Neural cell (in vitro differentiated cells): ENCODE measurements around the gene SLK. TPM values are rescaled to one million over a fixed set of nuclear protein-coding genes. Genes with fewer than 3 reads are reported as not detected.

ENCODE experiments used
- H2AFZ ChIP-seq: fragments of 200-600, 300-800 bp; sonication (generic), shearing (Covaris generic); 2 replicates; pipeline ENCODE4 v1.6.0; 2014; ENCODE audit warnings: low read depth, mild to moderate bottlenecking, antibody characterized with exemption, low read length, moderate library complexity
- H3F3A ChIP-seq: fragments of 200-600 bp; shearing (Covaris generic); 2 replicates; pipeline ENCODE4 v1.6.1; 2016; ENCODE audit warnings: mild to moderate bottlenecking, moderate library complexity, mixed read lengths, antibody characterized with exemption, low read length; ENCODE audit not compliant: insufficient read depth, poor library complexity, severe bottlenecking
- H3K27ac ChIP-seq: fragments of 200-600, 300-800 bp; sonication (generic), shearing (Covaris generic); 2 replicates; pipeline ENCODE4 v1.5.1; 2014; ENCODE audit warnings: mild to moderate bottlenecking, low read length, moderate library complexity
- H3K27me3 ChIP-seq: fragments of 300-800, 200-600 bp; sonication (generic), shearing (Covaris generic); 2 replicates; pipeline ENCODE4 v1.6.0; 2014; ENCODE audit warnings: mild to moderate bottlenecking, low read depth, low read length, moderate library complexity; ENCODE audit not compliant: insufficient read depth
- H3K36me3 ChIP-seq: fragments of 300-800, 200-600 bp; sonication (generic), shearing (Covaris generic); 2 replicates; pipeline ENCODE4 v1.5.1; 2014; ENCODE audit warnings: mild to moderate bottlenecking, antibody characterized with exemption, low read length, moderate library complexity; ENCODE audit not compliant: insufficient read depth
- H3K4me2 ChIP-seq: fragments of 300-800, 200-600 bp; sonication (generic), shearing (Covaris generic); 2 replicates; pipeline ENCODE4 v1.6.0; 2014; ENCODE audit warnings: mild to moderate bottlenecking, low read length
- H3K4me3 ChIP-seq: fragments of 300-800, 200-600 bp; sonication (generic), shearing (Covaris generic); 2 replicates; pipeline ENCODE4 v1.5.1; 2014; ENCODE audit warnings: mild to moderate bottlenecking, low read length, moderate library complexity
- H3K79me2 ChIP-seq: fragments of 200-600 bp; shearing (Covaris generic); replicated peaks from 2 replicates; pipeline ENCODE4 v1.6.0; 2014; ENCODE audit warnings: mild to moderate bottlenecking, low read length, moderate library complexity; ENCODE audit not compliant: insufficient read depth
- H3K9ac ChIP-seq: fragments of 300-800, 200-600 bp; sonication (generic), shearing (Covaris generic); 2 replicates; pipeline ENCODE4 v1.6.1; 2016; ENCODE audit warnings: mild to moderate bottlenecking, low read length, mixed read lengths
- H3K9me2 ChIP-seq: fragments of 200-600 bp; shearing (Covaris generic); 2 replicates; pipeline ENCODE4 v1.6.1; 2016; ENCODE audit warnings: mild to moderate bottlenecking, low read length, mixed read lengths; ENCODE audit not compliant: insufficient read depth
- H3K9me3 ChIP-seq: fragments of 200-600, 300-800 bp; sonication (generic), shearing (Covaris generic); 2 replicates; pipeline ENCODE4 v1.6.1; 2016; ENCODE audit warnings: mild to moderate bottlenecking, mixed run types, low read length, moderate library complexity, mixed read lengths
- H4K20me1 ChIP-seq: fragments of 200-600 bp; shearing (Covaris generic); 2 replicates; pipeline ENCODE4 v1.6.1; 2016; ENCODE audit warnings: mild to moderate bottlenecking, mixed run types; ENCODE audit not compliant: insufficient read depth
- CTCF ChIP-seq: fragments of 450-650 bp; IDR thresholded peaks from 2 replicates; pipeline ENCODE4 v1.5.1; 2014; ENCODE audit warnings: antibody characterized with exemption, mild to moderate bottlenecking, moderate library complexity; ENCODE audit not compliant: poor library complexity, severe bottlenecking
- EP300 ChIP-seq: fragments of 450-650 bp; conservative IDR thresholded peaks from 2 replicates; pipeline ENCODE4 v1.6.1; 2014; ENCODE audit warnings: antibody characterized with exemption, mild to moderate bottlenecking, moderate library complexity; ENCODE audit not compliant: poor library complexity, severe bottlenecking
- EZH2 ChIP-seq: fragments of 200-600, 300-800 bp; shearing (Covaris generic), sonication (generic); IDR thresholded peaks from 2 replicates; pipeline ENCODE4 v1.6.1; 2014; ENCODE audit warnings: antibody characterized with exemption, low read length, borderline replicate concordance, mild to moderate bottlenecking; ENCODE audit not compliant: insufficient read depth, poor library complexity, severe bottlenecking
- MXI1 ChIP-seq: fragments of 450-650 bp; conservative IDR thresholded peaks from 2 replicates; pipeline ENCODE4 v1.6.1; 2014; ENCODE audit warnings: antibody characterized with exemption, mild to moderate bottlenecking; ENCODE audit not compliant: poor library complexity, severe bottlenecking
- POLR2AphosphoS5 ChIP-seq: IDR thresholded peaks from 2 replicates; pipeline ENCODE4 v1.6.1; 2012
- RAD21 ChIP-seq: fragments of 450-650 bp; conservative IDR thresholded peaks from 2 replicates; pipeline ENCODE4 v1.6.1; 2014; ENCODE audit warnings: antibody characterized with exemption, mild to moderate bottlenecking, moderate library complexity
- REST ChIP-seq: IDR thresholded peaks from 2 replicates; pipeline ENCODE4 v1.6.1; 2012; ENCODE audit warnings: borderline replicate concordance
- SMC3 ChIP-seq: fragments of 450-650 bp; conservative IDR thresholded peaks from 2 replicates; pipeline ENCODE4 v1.6.1; 2014; ENCODE audit warnings: antibody characterized with exemption, mild to moderate bottlenecking, moderate library complexity; ENCODE audit not compliant: poor library complexity
- TAF1 ChIP-seq: IDR thresholded peaks from 2 replicates; pipeline ENCODE4 v1.6.1; 2012; ENCODE audit warnings: low read depth
- polyA plus RNA-seq: library from polyadenylated mRNA; depleted of rRNA; stranded (reverse); fragments of >200 nt; gene quantifications from 2 replicates; pipeline ENCODE4 v1.2.3, GENCODE V29; 2014

The SLK gene
- polyA plus RNA-seq, 1 donor from 2014 or later: 23.7 TPM

- H3K79me2 ChIP-seq: no peaks in the 10 kb centered on the region
- no peaks in the 10 kb centered on the region for H3K9me3 ChIP-seq
- no peaks in the 10 kb centered on the region for H3K36me3 ChIP-seq
- H3K9ac ChIP-seq: no peak overlapping the region
- no peak overlapping the region for H2AFZ ChIP-seq
- H3K4me3 ChIP-seq: no peak overlapping the region
- no peak overlapping the region for H3K27ac ChIP-seq
- H3K27me3 ChIP-seq: no peaks in the 10 kb centered on the region
- H4K20me1 ChIP-seq: no peaks in the 10 kb centered on the region
- H3K4me2 ChIP-seq: no peak overlapping the region
- no peaks in the 10 kb centered on the region for H3K9me2 ChIP-seq
- TF ChIP-seq RAD21 (no peak), EP300 (no peak), EZH2 (no peak), REST (no peak), CTCF (no peak), SMC3 (no peak), POLR2AphosphoS5 (no peak), MXI1 (no peak), TAF1 (no peak)
- no peaks in the 10 kb centered on the region for H3F3A ChIP-seq
These were observed 19.0 kb upstream of the SLK start for GRCh38 chr10:103947799-103948516.

GRCh38 chr10:103949728-103950127, 17.2 kb upstream of the SLK start:
- no peak overlapping the region for H3K4me3 ChIP-seq
- H2AFZ ChIP-seq: no peak overlapping the region
- H3K27me3 ChIP-seq: no peaks in the 10 kb centered on the region
- no peak for TF ChIP-seq MXI1
- no peak for TF ChIP-seq EP300
- TF ChIP-seq SMC3: no peak
- no peak for TF ChIP-seq POLR2AphosphoS5
- no peak for TF ChIP-seq REST
- no peak for TF ChIP-seq TAF1
- TF ChIP-seq CTCF: no peak
- H3K27ac ChIP-seq: no peak overlapping the region
- H3F3A ChIP-seq: no peaks in the 10 kb centered on the region
- no peak overlapping the region for H3K4me2 ChIP-seq
- H3K79me2 ChIP-seq: no peaks in the 10 kb centered on the region
- H3K9ac ChIP-seq: no peak overlapping the region
- no peaks in the 10 kb centered on the region for H3K9me2 ChIP-seq
- H3K9me3 ChIP-seq: no peaks in the 10 kb centered on the region
- H3K36me3 ChIP-seq: no peaks in the 10 kb centered on the region
- no peaks in the 10 kb centered on the region for H4K20me1 ChIP-seq
